Fibroblast of lung (primary cell): ENCODE data around the gene RUSC1. TPM values are rescaled to one million over a fixed set of nuclear protein-coding genes. Genes with fewer than 3 reads are reported as not detected.

Experiments
- DNase-seq, 2 donors: peaks; one replicate each; pipeline versions ENCODE4 v3.0.0 to v3.0.0-alpha.2; 2010; ENCODE audit warnings: low read depth in 2 of 2
- H2AFZ ChIP-seq: 2 replicates; pipeline ENCODE4 v1.5.1; 2012; ENCODE audit warnings: low read length, control low read depth, inconsistent platforms
- H3K27ac ChIP-seq: 2 replicates; pipeline ENCODE4 v1.5.1; 2011; ENCODE audit warnings: low read length, control low read depth; ENCODE audit not compliant: insufficient read depth
- H3K27me3 ChIP-seq: 2 replicates; pipeline ENCODE4 v1.5.1; 2011; ENCODE audit warnings: mild to moderate bottlenecking, low read length; ENCODE audit not compliant: control insufficient read depth, insufficient read depth
- H3K36me3 ChIP-seq: 2 replicates; pipeline ENCODE4 v1.5.1; 2011; ENCODE audit warnings: low read length; ENCODE audit not compliant: control insufficient read depth, insufficient read depth
- H3K4me1 ChIP-seq: 2 replicates; pipeline ENCODE4 v1.5.1; 2011; ENCODE audit warnings: low read length; ENCODE audit not compliant: control insufficient read depth, insufficient read depth; ENCODE audit errors: extremely low read depth
- H3K4me2 ChIP-seq: 2 replicates; pipeline ENCODE4 v1.5.1; 2011; ENCODE audit warnings: low read length, control low read depth; ENCODE audit not compliant: insufficient read depth; ENCODE audit errors: extremely low read depth
- H3K4me3 ChIP-seq, 4 experiments: fragments of 200-600 bp in 1 of 4; sonication (generic) in 1 of 4; replicated peaks in 1 of 4; 2 replicates each; pipeline ENCODE4 v1.5.1; 2011 to 2016; ENCODE audit warnings: low read length in 4 of 4, low read depth in 3 of 4, mild to moderate bottlenecking in 3 of 4, control low read depth in 2 of 4, inconsistent platforms in 1 of 4, mixed read lengths in 1 of 4; ENCODE audit not compliant: insufficient read depth in 1 of 4; ENCODE audit errors: control extremely low read depth in 1 of 4
- H3K79me2 ChIP-seq: 2 replicates; pipeline ENCODE4 v1.5.1; 2012; ENCODE audit warnings: mild to moderate bottlenecking, low read length, inconsistent platforms; ENCODE audit not compliant: control insufficient read depth, insufficient read depth
- H3K9ac ChIP-seq: 2 replicates; pipeline ENCODE4 v1.5.1; 2011; ENCODE audit warnings: mild to moderate bottlenecking, low read length, control low read depth; ENCODE audit not compliant: insufficient read depth
- H3K9me3 ChIP-seq: 2 replicates; pipeline ENCODE4 v1.5.1; 2012; ENCODE audit warnings: low read depth, low read length; ENCODE audit not compliant: control insufficient read depth, insufficient read depth
- H4K20me1 ChIP-seq: 2 replicates; pipeline ENCODE4 v1.5.1; 2011; ENCODE audit warnings: low read length; ENCODE audit not compliant: control insufficient read depth, insufficient read depth; ENCODE audit errors: extremely low read depth
- EZH2 ChIP-seq: IDR thresholded peaks from 2 replicates; pipeline ENCODE4 v1.5.1; 2012; ENCODE audit warnings: low read length, control low read depth, mild to moderate bottlenecking; ENCODE audit errors: missing control alignments
- polyA plus RNA-seq, 2 donors: library from polyadenylated mRNA; depleted of rRNA in 1 of 2; stranded (reverse) in 1 of 2; unstranded in 1 of 2; fragments of >200 nt; gene quantifications; 2 replicates each; pipeline ENCODE4 v1.2.1, GENCODE V29; 2011 to 2012; ENCODE audit warnings: missing spikeins in 1 of 2
- total RNA-seq: library from RNA; depleted of rRNA; stranded (reverse); fragments of >200 nt; gene quantifications from 2 replicates; pipeline ENCODE4 v1.2.1, GENCODE V29; 2014
- TF ChIP-seq, protein P1 (sequence below), 2 donors: IDR thresholded peaks in 1 of 2; conservative IDR thresholded peaks in 1 of 2; 1 replicate in 1 of 2; 2 replicates in 1 of 2; pipeline ENCODE4 v1.5.1; 2011 to 2012; ENCODE audit warnings: low read length in 2 of 2, control low read depth in 1 of 2, inconsistent platforms in 1 of 2, low read depth in 1 of 2, mild to moderate bottlenecking in 1 of 2

The RUSC1 gene
- total and polyA plus RNA-seq, 2 donors (not counting 1 experiment from before 2014, with no cell fraction given) = 12.6 to 16.4 TPM

DNA sequence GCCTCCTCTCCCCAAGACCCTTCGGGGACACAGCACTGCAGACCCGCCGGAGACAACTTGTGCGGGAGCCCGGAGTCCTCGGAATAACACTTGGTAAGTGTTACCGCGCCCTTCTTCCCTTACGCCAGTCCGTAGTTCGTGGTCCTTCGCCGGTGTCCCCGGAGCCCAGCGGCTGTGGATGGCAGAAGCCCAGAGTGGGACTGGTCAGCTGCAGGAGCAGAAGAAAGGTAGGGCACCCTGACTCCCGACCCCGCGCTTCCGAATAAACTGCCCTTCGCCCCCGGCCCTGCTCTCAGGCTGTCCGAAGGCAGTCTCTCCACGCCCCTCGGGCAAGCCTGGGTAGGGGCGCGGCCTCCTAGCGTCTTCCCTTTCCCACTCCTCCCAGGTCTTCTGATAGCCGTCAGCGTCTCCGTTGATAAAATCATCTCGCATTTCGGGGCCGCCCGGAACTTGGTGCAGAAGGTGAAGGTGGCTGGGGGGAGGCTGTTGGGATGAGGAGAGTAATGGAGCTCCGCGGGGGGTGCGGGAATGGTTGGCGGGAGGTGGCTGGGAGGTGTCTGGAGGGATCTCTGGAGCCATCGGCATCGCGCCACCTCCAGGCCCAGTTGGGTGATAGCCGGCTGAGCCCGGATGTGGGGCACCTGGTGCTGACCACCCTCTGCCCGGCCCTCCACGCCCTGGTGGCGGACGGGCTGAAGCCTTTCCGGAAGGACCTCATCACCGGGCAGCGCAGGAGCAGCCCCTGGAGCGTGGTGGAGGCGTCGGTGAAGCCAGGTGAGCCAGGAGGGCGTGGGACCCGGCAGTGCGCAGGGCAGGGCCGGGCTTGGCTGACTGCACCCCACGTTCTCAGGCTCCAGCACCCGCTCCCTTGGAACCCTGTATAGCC, 4.3 kb downstream of the RUSC1 start:
- Histone ChIP-seq H3K4me1 (peaks cover 19% of the 10 kb centered on the region), H4K20me1 (peaks cover 5% of the 10 kb centered on the region), H3K9me3 (no peaks in the 10 kb centered on the region), H3K79me2 (peaks cover 17% of the 10 kb centered on the region), H3K9ac (peak overlapping the region; percentile 72), H3K4me2 (peak overlapping the region; percentile 96), H3K4me3 (peak overlapping the region; percentile 72 to 93 (median 88)), H2AFZ (peak overlapping the region; percentile 36), H3K36me3 (peaks cover 7% of the 10 kb centered on the region), H3K27me3 (no peaks in the 10 kb centered on the region), H3K27ac (peak overlapping the region; percentile 70)
- TF ChIP-seq, protein P1, sequence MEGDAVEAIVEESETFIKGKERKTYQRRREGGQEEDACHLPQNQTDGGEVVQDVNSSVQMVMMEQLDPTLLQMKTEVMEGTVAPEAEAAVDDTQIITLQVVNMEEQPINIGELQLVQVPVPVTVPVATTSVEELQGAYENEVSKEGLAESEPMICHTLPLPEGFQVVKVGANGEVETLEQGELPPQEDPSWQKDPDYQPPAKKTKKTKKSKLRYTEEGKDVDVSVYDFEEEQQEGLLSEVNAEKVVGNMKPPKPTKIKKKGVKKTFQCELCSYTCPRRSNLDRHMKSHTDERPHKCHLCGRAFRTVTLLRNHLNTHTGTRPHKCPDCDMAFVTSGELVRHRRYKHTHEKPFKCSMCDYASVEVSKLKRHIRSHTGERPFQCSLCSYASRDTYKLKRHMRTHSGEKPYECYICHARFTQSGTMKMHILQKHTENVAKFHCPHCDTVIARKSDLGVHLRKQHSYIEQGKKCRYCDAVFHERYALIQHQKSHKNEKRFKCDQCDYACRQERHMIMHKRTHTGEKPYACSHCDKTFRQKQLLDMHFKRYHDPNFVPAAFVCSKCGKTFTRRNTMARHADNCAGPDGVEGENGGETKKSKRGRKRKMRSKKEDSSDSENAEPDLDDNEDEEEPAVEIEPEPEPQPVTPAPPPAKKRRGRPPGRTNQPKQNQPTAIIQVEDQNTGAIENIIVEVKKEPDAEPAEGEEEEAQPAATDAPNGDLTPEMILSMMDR (conservative IDR thresholded peaks at IDR 0.05 in 1 of 2, IDR thresholded peaks at IDR 0.05 in 1 of 2; ENCODE audit: low read depth in 1 of 2, low read length in 2 of 2) = peak; percentile 3 to 49
- TF ChIP-seq EZH2 = no peak
- DNase-seq = peak in 1 of 2 donors; percentile 34

DNA sequence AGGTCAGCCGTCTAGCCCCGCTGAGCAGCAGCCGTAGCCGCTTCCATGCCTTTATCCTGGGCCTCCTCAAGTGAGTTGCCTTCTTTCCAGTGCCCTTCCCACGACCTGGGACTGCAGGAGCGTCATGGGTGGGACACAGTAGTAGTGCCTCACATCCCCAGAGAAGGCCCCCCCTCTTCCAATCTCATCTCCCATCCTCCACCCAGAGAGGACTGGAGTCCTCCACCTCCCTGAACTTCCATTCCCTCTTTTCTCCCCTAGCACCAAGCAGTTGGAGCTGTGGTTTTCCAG, 4.9 kb downstream of the RUSC1 start:
- Histone ChIP-seq H3K4me2 (peak overlapping the region; percentile 96), H3K79me2 (peaks cover 17% of the 10 kb centered on the region), H3K36me3 (peaks cover 9% of the 10 kb centered on the region), H4K20me1 (peaks cover 5% of the 10 kb centered on the region), H3K9me3 (no peaks in the 10 kb centered on the region), H3K27me3 (no peaks in the 10 kb centered on the region), H3K4me1 (peaks cover 16% of the 10 kb centered on the region), H3K9ac (peak overlapping the region; percentile 72), H3K4me3 (peak overlapping the region; percentile 72 to 93 (median 88)), H3K27ac (peak overlapping the region; percentile 70), H2AFZ (no peak overlapping the region)
- no peak for DNase-seq
- no peak for TF ChIP-seq EZH2
- TF ChIP-seq, protein P1 (conservative IDR thresholded peaks at IDR 0.05 in 1 of 2, IDR thresholded peaks at IDR 0.05 in 1 of 2; ENCODE audit: low read depth in 1 of 2, low read length in 2 of 2) = no peak

DNA sequence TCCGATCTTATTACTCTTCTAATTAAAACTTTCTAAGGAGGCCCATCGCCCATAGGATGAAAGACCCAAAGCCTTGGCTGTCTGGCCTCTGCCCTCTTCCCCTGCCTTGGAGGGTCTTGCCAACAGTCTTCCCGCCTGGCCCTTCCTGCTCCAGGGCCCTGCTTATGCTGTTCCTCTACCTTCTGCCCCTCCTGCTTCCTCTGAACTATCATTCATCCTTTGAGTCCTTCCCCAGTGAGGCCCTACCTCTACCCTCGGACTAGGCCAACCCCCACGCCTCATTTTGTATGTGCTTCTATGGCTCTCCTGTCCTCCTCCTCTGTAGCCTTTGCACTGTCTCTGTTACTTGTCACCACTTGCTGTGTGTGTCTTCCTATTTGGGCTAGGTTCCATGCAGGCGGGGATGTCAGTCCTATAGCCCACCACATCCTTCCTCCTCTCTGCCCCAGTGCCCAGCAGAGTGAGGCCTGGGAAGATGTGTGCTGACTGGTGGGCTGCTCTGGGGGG, 5.4 kb downstream of the RUSC1 start:
- Histone ChIP-seq H3K27ac (no peak overlapping the region), H3K4me3 (peak overlapping the region in 1 of 4 experiments; percentile 93), H3K36me3 (peaks cover 9% of the 10 kb centered on the region), H3K9ac (no peak overlapping the region), H3K4me2 (peak overlapping the region; percentile 96), H3K27me3 (no peaks in the 10 kb centered on the region), H3K9me3 (no peaks in the 10 kb centered on the region), H3K79me2 (peaks cover 17% of the 10 kb centered on the region), H4K20me1 (peaks cover 5% of the 10 kb centered on the region), H2AFZ (no peak overlapping the region), H3K4me1 (peaks cover 16% of the 10 kb centered on the region)
- no peak for TF ChIP-seq EZH2
- TF ChIP-seq, protein P1 (conservative IDR thresholded peaks at IDR 0.05 in 1 of 2, IDR thresholded peaks at IDR 0.05 in 1 of 2; ENCODE audit: low read depth in 1 of 2, low read length in 2 of 2) = no peak
- no peak for DNase-seq
